Testis (tissue), 2 donors: ENCODE results near the gene TBC1D22A.

Experiments
- POLR2A ChIP-seq: fragments of 450-650 bp; IDR thresholded peaks from one replicate; pipeline ENCODE4 v1.6.1; 2017; ENCODE audit warnings: antibody characterized with exemption, mild to moderate bottlenecking, moderate library complexity
- TF ChIP-seq, protein P1 (sequence below), 3 experiments: fragments of 450-650 bp in 2 of 3; fragments of 200-600 bp in 1 of 3; sonication (generic) in 1 of 3; IDR thresholded peaks; one replicate each; pipeline ENCODE4 v1.5.1; 2016 to 2019; ENCODE audit warnings: antibody characterized with exemption in 3 of 3, mild to moderate bottlenecking in 2 of 3, moderate library complexity in 1 of 3

DNA sequence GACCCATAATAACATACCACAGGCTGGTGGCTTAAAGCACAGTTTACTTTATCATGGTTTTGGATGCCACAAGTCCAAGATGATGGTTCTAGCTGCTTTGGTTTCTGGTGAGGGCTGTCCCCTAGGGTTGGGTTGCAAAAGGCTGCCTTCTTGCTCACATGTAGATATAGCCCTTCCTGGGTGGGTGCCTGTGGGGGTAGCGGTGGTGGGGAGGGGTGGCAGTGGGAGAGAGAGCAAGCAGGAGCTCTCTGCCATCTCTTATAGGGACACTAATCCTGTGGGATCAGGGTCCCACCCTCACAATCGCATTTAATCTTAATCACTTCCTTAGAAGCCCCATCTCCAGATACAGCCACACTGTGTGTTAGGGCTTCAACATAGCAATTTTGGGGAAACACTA lies 245.0 kb downstream of the TBC1D22A start:
- TF ChIP-seq, protein P1, sequence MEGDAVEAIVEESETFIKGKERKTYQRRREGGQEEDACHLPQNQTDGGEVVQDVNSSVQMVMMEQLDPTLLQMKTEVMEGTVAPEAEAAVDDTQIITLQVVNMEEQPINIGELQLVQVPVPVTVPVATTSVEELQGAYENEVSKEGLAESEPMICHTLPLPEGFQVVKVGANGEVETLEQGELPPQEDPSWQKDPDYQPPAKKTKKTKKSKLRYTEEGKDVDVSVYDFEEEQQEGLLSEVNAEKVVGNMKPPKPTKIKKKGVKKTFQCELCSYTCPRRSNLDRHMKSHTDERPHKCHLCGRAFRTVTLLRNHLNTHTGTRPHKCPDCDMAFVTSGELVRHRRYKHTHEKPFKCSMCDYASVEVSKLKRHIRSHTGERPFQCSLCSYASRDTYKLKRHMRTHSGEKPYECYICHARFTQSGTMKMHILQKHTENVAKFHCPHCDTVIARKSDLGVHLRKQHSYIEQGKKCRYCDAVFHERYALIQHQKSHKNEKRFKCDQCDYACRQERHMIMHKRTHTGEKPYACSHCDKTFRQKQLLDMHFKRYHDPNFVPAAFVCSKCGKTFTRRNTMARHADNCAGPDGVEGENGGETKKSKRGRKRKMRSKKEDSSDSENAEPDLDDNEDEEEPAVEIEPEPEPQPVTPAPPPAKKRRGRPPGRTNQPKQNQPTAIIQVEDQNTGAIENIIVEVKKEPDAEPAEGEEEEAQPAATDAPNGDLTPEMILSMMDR (IDR thresholded peaks at IDR 0.05) = no peak
- no peak for TF ChIP-seq POLR2A
